H1 (cell line): Measurements from ENCODE around the gene INTS2. TPM values are rescaled to one million over a fixed set of nuclear protein-coding genes. Genes with fewer than 3 reads are reported as not detected.

ENCODE experiments used
- CTCF ChIA-PET: fragments of 300-600 bp; sonication (Branson Sonifier 250); formaldehyde crosslinking; loops from one replicate; lab custom pipeline; 2021; ENCODE audit not compliant: partially characterized antibody; lab: Charles Lee
- POLR2A ChIA-PET: fragments of 300-600 bp; sonication (Branson Sonifier 250); formaldehyde crosslinking; loops from one replicate; lab custom pipeline; 2021; ENCODE audit warnings: inconsistent platforms; ENCODE audit not compliant: partially characterized antibody; lab: Charles Lee
- DNase-seq, 2 experiments: peaks; one replicate each; pipeline versions ENCODE4 v3.0.0 to v3.0.0-alpha.2; 2010 to 2022; ENCODE audit warnings: low spot score in 2 of 2, low read depth in 1 of 2, mixed read lengths in 1 of 2
- FAIRE-seq: peaks from 2 replicates; lab custom pipeline; 2011; peaks lifted over from hg19 to GRCh38; lab: Jason Lieb, UNC
- H2AFZ ChIP-seq: 2 replicates; pipeline ENCODE4 v1.8.1; 2012; ENCODE audit warnings: low read length, inconsistent platforms
- H2AK5ac ChIP-seq: 2 replicates; pipeline ENCODE4 v1.6.1; 2013; ENCODE audit warnings: low read depth, low read length
- H2BK120ac ChIP-seq: replicated peaks from 2 replicates; pipeline ENCODE3; 2013; ENCODE audit warnings: low read depth, low read length, inconsistent platforms
- H2BK12ac ChIP-seq: 2 replicates; pipeline ENCODE4 v1.6.1; 2013; ENCODE audit warnings: low read depth, low read length
- H2BK15ac ChIP-seq: 2 replicates; pipeline ENCODE4 v1.6.1; 2013; ENCODE audit warnings: low read length
- H2BK20ac ChIP-seq: 2 replicates; pipeline ENCODE4 v1.6.1; 2013; ENCODE audit warnings: low read length
- H2BK5ac ChIP-seq: 2 replicates; pipeline ENCODE4 v1.6.1; 2013; ENCODE audit warnings: low read depth, low read length
- H3K14ac ChIP-seq: 2 replicates; pipeline ENCODE4 v1.6.1; 2013; ENCODE audit warnings: inconsistent platforms; ENCODE audit not compliant: insufficient read length
- H3K18ac ChIP-seq: 2 replicates; pipeline ENCODE4 v1.6.1; 2013; ENCODE audit warnings: low read length; ENCODE audit errors: extremely low read depth
- H3K23ac ChIP-seq: 2 replicates; pipeline ENCODE4 v1.6.1; 2013; ENCODE audit warnings: inconsistent platforms; ENCODE audit not compliant: insufficient read length
- H3K23me2 ChIP-seq: 2 replicates; pipeline ENCODE4 v1.6.1; 2013; ENCODE audit warnings: low read depth, low read length
- H3K27ac ChIP-seq: 2 replicates; pipeline ENCODE4 v1.6.1; 2011; ENCODE audit warnings: low read depth, low read length, inconsistent platforms
- H3K27me3 ChIP-seq, 4 experiments: replicated peaks in 1 of 4; 1 replicate in 1 of 4; 2 replicates in 3 of 4; pipeline versions ENCODE4 v1.6.1 to v1.8.1; 2011 to 2013; ENCODE audit warnings: low read length in 3 of 4, mild to moderate bottlenecking in 3 of 4, inconsistent platforms in 2 of 4, mixed read lengths in 2 of 4, moderate library complexity in 1 of 4; ENCODE audit not compliant: control insufficient read depth in 3 of 4, insufficient read depth in 3 of 4; ENCODE audit errors: extremely low read depth in 1 of 4
- H3K36me3 ChIP-seq, 4 experiments: 2 replicates each; pipeline versions ENCODE4 v1.6.1 to v1.8.1; 2011 to 2013; ENCODE audit warnings: mild to moderate bottlenecking in 4 of 4, low read length in 3 of 4, moderate library complexity in 2 of 4, control low read depth in 1 of 4, inconsistent platforms in 1 of 4; ENCODE audit not compliant: insufficient read depth in 4 of 4, control insufficient read depth in 2 of 4
- H3K4ac ChIP-seq: replicated peaks from 2 replicates; pipeline ENCODE3; 2013; ENCODE audit warnings: low read length, low read depth, mixed read lengths, inconsistent platforms; ENCODE audit not compliant: insufficient read length
- H3K4me1 ChIP-seq, 4 experiments: replicated peaks in 1 of 4; 1 replicate in 1 of 4; 2 replicates in 3 of 4; pipeline versions ENCODE4 v1.6.1 to v1.8.1; 2011 to 2013; ENCODE audit warnings: low read length in 3 of 4, inconsistent platforms in 2 of 4, mixed read lengths in 1 of 4; ENCODE audit not compliant: insufficient read depth in 4 of 4, control insufficient read depth in 3 of 4
- H3K4me2 ChIP-seq, 2 experiments: 2 replicates each; pipeline versions ENCODE4 v1.6.1 to v1.8.1; 2011 to 2013; ENCODE audit warnings: low read depth in 2 of 2, low read length in 2 of 2, control low read depth in 1 of 2, inconsistent platforms in 1 of 2, mild to moderate bottlenecking in 1 of 2; ENCODE audit not compliant: insufficient read depth in 1 of 2
- H3K4me3 ChIP-seq, 4 experiments: fragments of 200-600, 300-600 bp in 1 of 4; sonication (generic), shearing (Covaris generic), sonication (Bioruptor Twin) in 1 of 4; 2 replicates each; pipeline versions ENCODE4 v1.5.1 to v1.8.1; 2011 to 2016; ENCODE audit warnings: low read length in 4 of 4, low read depth in 3 of 4, control low read depth in 2 of 4, inconsistent platforms in 2 of 4, mild to moderate bottlenecking in 2 of 4, mixed read lengths in 1 of 4, moderate library complexity in 1 of 4; ENCODE audit not compliant: insufficient read depth in 2 of 4; ENCODE audit errors: extremely low read depth in 1 of 4
- H3K56ac ChIP-seq: replicated peaks from 2 replicates; pipeline ENCODE3; 2013; ENCODE audit warnings: low read depth, mild to moderate bottlenecking, mixed read lengths, low read length, inconsistent platforms; ENCODE audit not compliant: insufficient read length
- H3K79me1 ChIP-seq: 2 replicates; pipeline ENCODE4 v1.6.1; 2013; ENCODE audit warnings: low read depth, low read length, control low read depth
- H3K79me2 ChIP-seq, 2 experiments: 2 replicates each; pipeline versions ENCODE4 v1.6.1 to v1.8.1; 2012 to 2013; ENCODE audit warnings: low read length in 2 of 2, mild to moderate bottlenecking in 2 of 2, inconsistent platforms in 1 of 2; ENCODE audit not compliant: insufficient read depth in 2 of 2, control insufficient read depth in 1 of 2
- H3K9ac ChIP-seq, 4 experiments: replicated peaks in 1 of 4; 1 replicate in 1 of 4; 2 replicates in 3 of 4; pipeline versions ENCODE4 v1.6.1 to v1.8.1; 2011 to 2013; ENCODE audit warnings: low read depth in 3 of 4, low read length in 3 of 4, control low read depth in 2 of 4, mild to moderate bottlenecking in 2 of 4, moderate library complexity in 2 of 4, inconsistent platforms in 1 of 4; ENCODE audit errors: extremely low read depth in 1 of 4
- H3K9me3 ChIP-seq, 2 experiments: 2 replicates each; pipeline versions ENCODE4 v1.6.1 to v1.8.1; 2012 to 2013; ENCODE audit warnings: mild to moderate bottlenecking in 2 of 2, moderate library complexity in 2 of 2, control low read depth in 1 of 2, inconsistent platforms in 1 of 2, low read depth in 1 of 2, low read length in 1 of 2, mixed read lengths in 1 of 2; ENCODE audit not compliant: insufficient read depth in 2 of 2
- H4K20me1 ChIP-seq, 2 experiments: replicated peaks in 1 of 2; 2 replicates each; pipeline versions ENCODE3 to v1.8.1; 2011 to 2013; ENCODE audit warnings: inconsistent platforms in 2 of 2, low read length in 2 of 2, mild to moderate bottlenecking in 1 of 2; ENCODE audit not compliant: insufficient read depth in 2 of 2, control insufficient read depth in 1 of 2
- H4K5ac ChIP-seq: 2 replicates; pipeline ENCODE4 v1.6.1; 2013; ENCODE audit warnings: low read length, low read depth, mixed read lengths, inconsistent platforms; ENCODE audit not compliant: insufficient read length
- H4K8ac ChIP-seq: 2 replicates; pipeline ENCODE4 v1.8.0; 2013; ENCODE audit warnings: mild to moderate bottlenecking, moderate library complexity, low read length, inconsistent platforms; ENCODE audit not compliant: insufficient read depth; ENCODE audit errors: extremely low read depth
- H4K91ac ChIP-seq: replicated peaks from 2 replicates; pipeline ENCODE3; 2013; ENCODE audit warnings: low read length, mixed read lengths, inconsistent platforms; ENCODE audit not compliant: insufficient read length
- CTCF ChIP-seq, 3 experiments: IDR thresholded peaks; 1 replicate in 2 of 3; 2 replicates in 1 of 3; pipeline versions ENCODE4 v1.5.1 to v1.6.1; 2011; ENCODE audit warnings: low read length in 3 of 3, mild to moderate bottlenecking in 3 of 3, inconsistent platforms in 2 of 3, low read depth in 1 of 3, moderate library complexity in 1 of 3; ENCODE audit not compliant: insufficient read depth in 1 of 3; ENCODE audit errors: control extremely low read depth in 1 of 3
- EP300 ChIP-seq, 2 experiments: IDR thresholded peaks; 1 replicate in 1 of 2; 2 replicates in 1 of 2; pipeline ENCODE4 v1.6.1; 2011 to 2012; ENCODE audit warnings: low read depth in 2 of 2, low read length in 2 of 2, mild to moderate bottlenecking in 2 of 2, borderline replicate concordance in 1 of 2, inconsistent platforms in 1 of 2, moderate library complexity in 1 of 2
- JUND ChIP-seq: IDR thresholded peaks from 2 replicates; pipeline ENCODE4 v1.6.1; 2011; ENCODE audit warnings: mild to moderate bottlenecking, improper control_type of control experiment, low read length
- RAD21 ChIP-seq, 2 experiments: IDR thresholded peaks in 1 of 2; conservative IDR thresholded peaks in 1 of 2; 2 replicates each; pipeline ENCODE4 v1.6.1; 2011; ENCODE audit warnings: low read depth in 2 of 2, low read length in 2 of 2, improper control_type of control experiment in 1 of 2, inconsistent platforms in 1 of 2, mild to moderate bottlenecking in 1 of 2, moderate library complexity in 1 of 2
- RXRA ChIP-seq: IDR thresholded peaks from 2 replicates; pipeline ENCODE4 v1.6.1; 2011; ENCODE audit warnings: low read depth, mild to moderate bottlenecking, low read length, moderate library complexity; ENCODE audit not compliant: insufficient read depth
- SIN3A ChIP-seq, 2 experiments: IDR thresholded peaks in 1 of 2; conservative IDR thresholded peaks in 1 of 2; 2 replicates each; pipeline ENCODE4 v1.6.1; 2011 to 2012; ENCODE audit warnings: low read length in 2 of 2, improper control_type of control experiment in 1 of 2, low read depth in 1 of 2, mild to moderate bottlenecking in 1 of 2
- SIRT6 ChIP-seq: IDR thresholded peaks from one replicate; pipeline ENCODE4 v1.7.1; 2012; ENCODE audit warnings: low read length, inconsistent platforms
- SP2 ChIP-seq: IDR thresholded peaks from 2 replicates; pipeline ENCODE4 v1.6.1; 2012; ENCODE audit warnings: mild to moderate bottlenecking, low read length, inconsistent platforms
- SUZ12 ChIP-seq: fragments of 200-600 bp; sonication (generic); IDR thresholded peaks from 2 replicates; pipeline ENCODE4 v1.6.1; 2012; ENCODE audit warnings: mild to moderate bottlenecking, inconsistent platforms, low read length, moderate library complexity, mixed read lengths
- polyA plus RNA-seq, 7 experiments: library from polyadenylated mRNA; depleted of rRNA in 3 of 7; stranded (reverse) in 5 of 7; unstranded in 2 of 7; fragments of >200 nt in 5 of 7; fragments of 200-250 nt in 2 of 7; gene quantifications; 1 replicate in 5 of 7; 2 replicates in 1 of 7; 4 replicates in 1 of 7; pipeline versions ENCODE4 v1.2.1 to v1.2.3, GENCODE V29; 2011 to 2013; ENCODE audit warnings: missing spikeins in 2 of 7, mixed read lengths in 2 of 7
- total RNA-seq: library from RNA; stranded (reverse); fragmentation: NEBNext Ultra II Directional; extraction: Animal tissue kit (Norgen Biotek cat#: 25700); gene quantifications from 2 replicates; pipeline ENCODE4 v1.2.1, GENCODE V29; 2021
- TF ChIP-seq, protein P1 (sequence below): IDR thresholded peaks from 2 replicates; pipeline ENCODE4 v1.6.1; 2011; ENCODE audit warnings: low read length, improper control_type of control experiment

Gene INTS2
- total and polyA plus RNA-seq, 2 of the 8 experiments (the other 6 are each of a cell fraction or from before 2014, with no cell fraction given), result 9.4 to 21.8 TPM

DNA sequence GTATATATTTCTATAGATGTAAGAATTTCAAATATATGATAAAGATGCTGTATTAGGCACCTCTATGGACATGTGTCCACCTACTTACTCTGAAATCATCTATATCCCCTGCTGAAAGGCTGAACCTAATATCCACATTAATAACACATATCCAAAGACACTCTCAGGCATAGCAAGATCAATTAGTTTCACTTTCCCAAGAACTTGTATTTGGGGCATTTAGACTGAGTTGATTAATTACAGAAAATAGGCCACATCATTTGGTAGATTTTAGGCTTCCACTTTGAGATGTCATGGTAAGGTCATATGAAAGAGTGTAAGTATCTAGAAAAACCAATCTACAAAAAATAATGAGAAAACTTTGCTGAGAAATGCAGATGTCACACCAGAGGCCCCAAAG, 109.6 kb downstream of the INTS2 start:
- H3K9ac ChIP-seq, result no peak overlapping the region
- FAIRE-seq, result no peak
- no peaks in the 10 kb centered on the region for H3K79me1 ChIP-seq
- H3K4me1 ChIP-seq, result no peaks in the 10 kb centered on the region
- DNase-seq, result no peak
- no peaks in the 10 kb centered on the region for H4K20me1 ChIP-seq
- no peak overlapping the region for H3K27ac ChIP-seq
- no peak overlapping the region for H2BK5ac ChIP-seq
- H3K36me3 ChIP-seq, result peaks cover 0 to 13% (median 5%) of the 10 kb centered on the region in 4 experiments; a peak in 4 of 8 replicates
- H3K9me3 ChIP-seq, result no peaks in the 10 kb centered on the region
- no peaks in the 10 kb centered on the region for H3K23me2 ChIP-seq
- no peak overlapping the region for H4K8ac ChIP-seq
- H2BK120ac ChIP-seq, result no peak overlapping the region
- H3K56ac ChIP-seq, result no peak overlapping the region
- CTCF ChIA-PET, result no interaction called here
- H3K23ac ChIP-seq, result no peak overlapping the region
- no peak overlapping the region for H2BK20ac ChIP-seq
- H3K4me2 ChIP-seq, result no peak overlapping the region
- POLR2A ChIA-PET, result no interaction called here
- no peak overlapping the region for H2BK12ac ChIP-seq
- H3K14ac ChIP-seq, result no peak overlapping the region
- no peak overlapping the region for H2AK5ac ChIP-seq
- H2AFZ ChIP-seq, result no peak overlapping the region
- no peak overlapping the region for H4K5ac ChIP-seq
- H3K4me3 ChIP-seq, result no peak overlapping the region
- no peak overlapping the region for H2BK15ac ChIP-seq
- H4K91ac ChIP-seq, result no peak overlapping the region
- H3K4ac ChIP-seq, result no peak overlapping the region
- no peaks in the 10 kb centered on the region for H3K79me2 ChIP-seq
- H3K27me3 ChIP-seq, result no peaks in the 10 kb centered on the region
- no peak overlapping the region for H3K18ac ChIP-seq
- TF ChIP-seq RAD21 (IDR thresholded peaks at IDR 0.05 in 1 of 2, conservative IDR thresholded peaks at IDR 0.05 in 1 of 2; ENCODE audit: low read depth in 2 of 2, low read length in 2 of 2), result no peak
- TF ChIP-seq EP300 (IDR thresholded peaks at IDR 0.05; ENCODE audit: borderline replicate concordance in 1 of 2, low read depth in 2 of 2, low read length in 2 of 2), result no peak
- no peak for TF ChIP-seq SIN3A (conservative IDR thresholded peaks at IDR 0.05 in 1 of 2, IDR thresholded peaks at IDR 0.05 in 1 of 2; ENCODE audit: low read depth in 1 of 2, low read length in 2 of 2)
- TF ChIP-seq SUZ12, result no peak
- TF ChIP-seq SP2, result no peak
- TF ChIP-seq SIRT6, result no peak
- no peak for TF ChIP-seq CTCF (IDR thresholded peaks at IDR 0.05; ENCODE audit: control extremely low read depth in 1 of 3, insufficient read depth in 1 of 3, low read depth in 1 of 3, low read length in 3 of 3)
- TF ChIP-seq, protein P1, sequence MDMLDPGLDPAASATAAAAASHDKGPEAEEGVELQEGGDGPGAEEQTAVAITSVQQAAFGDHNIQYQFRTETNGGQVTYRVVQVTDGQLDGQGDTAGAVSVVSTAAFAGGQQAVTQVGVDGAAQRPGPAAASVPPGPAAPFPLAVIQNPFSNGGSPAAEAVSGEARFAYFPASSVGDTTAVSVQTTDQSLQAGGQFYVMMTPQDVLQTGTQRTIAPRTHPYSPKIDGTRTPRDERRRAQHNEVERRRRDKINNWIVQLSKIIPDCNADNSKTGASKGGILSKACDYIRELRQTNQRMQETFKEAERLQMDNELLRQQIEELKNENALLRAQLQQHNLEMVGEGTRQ, result no peak
- TF ChIP-seq JUND, result no peak
- TF ChIP-seq RXRA, result no peak
